Measurements from ENCODE around the gene MAP3K2. TPM values are rescaled to one million over a fixed set of nuclear protein-coding genes. Genes with fewer than 3 reads are reported as not detected.
A peak's percentile ranks its signal among the peaks of the same experiment; 100 is the strongest.

Gene MAP3K2
- total RNA-seq, 4 donors from 2014 or later, result 25.9 to 98.4 (median 75.0) TPM

GRCh38 chr2:127426501-127427354 lies 39.0 kb upstream of the MAP3K2 start:
- TF ChIP-seq POLR2A (IDR thresholded peaks at IDR 0.05), result no peak
- TF ChIP-seq CTCF (IDR thresholded peaks at IDR 0.05), result no peak
- no peak overlapping the region for H3K4me3 ChIP-seq
- intact Hi-C loops (cut with DNase I; ENCODE audit: low total_unique reads), result no loop called here
- DNase-seq, result no peak
- H3K27ac ChIP-seq, result no peak overlapping the region
- peaks cover 0 to 17% of the 10 kb centered on the region in 2 donors for H3K27me3 ChIP-seq
- no peaks in the 10 kb centered on the region for H3K36me3 ChIP-seq
- H3K4me1 ChIP-seq, result peaks cover 0 to 8% of the 10 kb centered on the region in 2 donors
- no peaks in the 10 kb centered on the region for H3K9me3 ChIP-seq

GRCh38 chr2:127425540-127426490 lies 38.0 kb upstream of the MAP3K2 start:
- peaks cover 0 to 17% of the 10 kb centered on the region in 2 donors for H3K27me3 ChIP-seq

GRCh38 chr2:127424598-127425520 lies 37.1 kb upstream of the MAP3K2 start:
- intact Hi-C loops (cut with DNase I; ENCODE audit: low total_unique reads), result no loop called here
- no peaks in the 10 kb centered on the region for H3K9me3 ChIP-seq
- peaks cover 0 to 8% of the 10 kb centered on the region in 2 donors for H3K4me1 ChIP-seq
- H3K27me3 ChIP-seq, result peaks cover 0 to 17% of the 10 kb centered on the region in 2 donors
- no peaks in the 10 kb centered on the region for H3K36me3 ChIP-seq
- TF ChIP-seq POLR2A (IDR thresholded peaks at IDR 0.05) (no peak), CTCF (IDR thresholded peaks at IDR 0.05) (no peak)
- no peak overlapping the region for H3K4me3 ChIP-seq
- DNase-seq, result no peak
- H3K27ac ChIP-seq, result no peak overlapping the region

More at GRCh38 chr2:127425540-127426490, 38.0 kb upstream of the MAP3K2 start:
- intact Hi-C loops (cut with DNase I; ENCODE audit: low total_unique reads), result no loop called here
- peaks cover 0 to 8% of the 10 kb centered on the region in 2 donors for H3K4me1 ChIP-seq
- no peak for DNase-seq
- no peak overlapping the region for H3K4me3 ChIP-seq
- TF ChIP-seq CTCF (IDR thresholded peaks at IDR 0.05), result no peak
- TF ChIP-seq POLR2A (IDR thresholded peaks at IDR 0.05), result no peak
- no peaks in the 10 kb centered on the region for H3K9me3 ChIP-seq
- no peak overlapping the region for H3K27ac ChIP-seq
- H3K36me3 ChIP-seq, result no peaks in the 10 kb centered on the region

GRCh38 chr2:127423880-127424279 lies 36.1 kb upstream of the MAP3K2 start:
- intact Hi-C loops (cut with DNase I; ENCODE audit: low total_unique reads), result no loop called here
- H3K36me3 ChIP-seq, result no peaks in the 10 kb centered on the region
- no peak overlapping the region for H3K27ac ChIP-seq
- peaks cover 0 to 17% of the 10 kb centered on the region in 2 donors for H3K27me3 ChIP-seq
- no peaks in the 10 kb centered on the region for H3K9me3 ChIP-seq
- DNase-seq, result no peak
- TF ChIP-seq POLR2A (IDR thresholded peaks at IDR 0.05) (no peak), CTCF (IDR thresholded peaks at IDR 0.05) (no peak)
- H3K4me3 ChIP-seq, result peak overlapping the region in 1 of 2 donors; percentile 16
- peaks cover 0 to 8% of the 10 kb centered on the region in 2 donors for H3K4me1 ChIP-seq

Measured in uterus (tissue), 4 donors.